Neuronal stem cell (in vitro differentiated cells): ENCODE data around the gene PTP4A2.

Experiments used
- DNase-seq: peaks from one replicate; pipeline ENCODE4 v3.0.0-alpha.2; 2013; ENCODE audit warnings: low spot score
- H2AFZ ChIP-seq: one replicate; pipeline ENCODE4 v1.6.1; 2013; ENCODE audit warnings: mild to moderate bottlenecking, low read length, inconsistent platforms
- H2AK5ac ChIP-seq: 2 replicates; pipeline ENCODE4 v1.6.1; 2013; ENCODE audit warnings: low read depth, mild to moderate bottlenecking, inconsistent platforms, low read length, moderate library complexity, mixed read lengths
- H2BK120ac ChIP-seq: 2 replicates; pipeline ENCODE4 v1.6.1; 2013; ENCODE audit warnings: low read depth, mild to moderate bottlenecking, inconsistent platforms, low read length, moderate library complexity, mixed read lengths
- H2BK12ac ChIP-seq: one replicate; pipeline ENCODE4 v1.6.1; 2013; ENCODE audit warnings: low read length, inconsistent platforms
- H2BK15ac ChIP-seq: 2 replicates; pipeline ENCODE4 v1.6.1; 2013; ENCODE audit warnings: mild to moderate bottlenecking, low read length, inconsistent platforms, mixed read lengths
- H2BK5ac ChIP-seq: one replicate; pipeline ENCODE4 v1.6.1; 2013; ENCODE audit warnings: inconsistent platforms, mild to moderate bottlenecking, low read length, moderate library complexity
- H3K14ac ChIP-seq: one replicate; pipeline ENCODE4 v1.6.1; 2013; ENCODE audit warnings: low read length, inconsistent platforms
- H3K18ac ChIP-seq: 2 replicates; pipeline ENCODE4 v1.6.1; 2013; ENCODE audit warnings: low read length, inconsistent platforms
- H3K23ac ChIP-seq: 2 replicates; pipeline ENCODE4 v1.6.1; 2013; ENCODE audit warnings: low read depth, mild to moderate bottlenecking, mixed read lengths, low read length, inconsistent platforms; ENCODE audit not compliant: poor library complexity
- H3K27ac ChIP-seq: replicated peaks from 3 replicates; pipeline ENCODE4 v1.5.1; 2013; ENCODE audit warnings: low read length, inconsistent platforms
- H3K27me3 ChIP-seq, 3 experiments: 2 replicates each; pipeline ENCODE4 v1.6.1; 2013; ENCODE audit warnings: low read length in 3 of 3, mild to moderate bottlenecking in 2 of 3, inconsistent platforms in 1 of 3, low read depth in 1 of 3, mixed read lengths in 1 of 3, moderate library complexity in 1 of 3; ENCODE audit not compliant: control insufficient read depth in 3 of 3, insufficient read depth in 3 of 3
- H3K36me3 ChIP-seq, 2 donors: replicated peaks in 1 of 2; 2 replicates each; pipeline ENCODE4 v1.6.1; 2013; ENCODE audit warnings: low read length in 2 of 2; ENCODE audit not compliant: control insufficient read depth in 2 of 2, insufficient read depth in 2 of 2
- H3K4ac ChIP-seq: 2 replicates; pipeline ENCODE4 v1.6.1; 2013; ENCODE audit warnings: inconsistent platforms, mild to moderate bottlenecking, low read length, moderate library complexity
- H3K4me1 ChIP-seq, 2 donors: 1 replicate in 1 of 2; 2 replicates in 1 of 2; pipeline ENCODE4 v1.6.1; 2013; ENCODE audit warnings: low read length in 2 of 2, low read depth in 1 of 2; ENCODE audit not compliant: control insufficient read depth in 2 of 2, insufficient read depth in 1 of 2
- H3K4me2 ChIP-seq: one replicate; pipeline ENCODE4 v1.6.1; 2013; ENCODE audit warnings: mild to moderate bottlenecking, low read length, inconsistent platforms; ENCODE audit not compliant: insufficient read depth, poor library complexity, severe bottlenecking
- H3K4me3 ChIP-seq, 2 donors: 2 replicates each; pipeline ENCODE4 v1.5.1; 2013; ENCODE audit warnings: low read length in 2 of 2, mild to moderate bottlenecking in 2 of 2, inconsistent platforms in 1 of 2, moderate library complexity in 1 of 2
- H3K79me1 ChIP-seq: one replicate; pipeline ENCODE4 v1.6.1; 2013; ENCODE audit warnings: low read depth, mild to moderate bottlenecking, inconsistent platforms, low read length, moderate library complexity
- H3K9ac ChIP-seq: one replicate; pipeline ENCODE4 v1.6.1; 2013; ENCODE audit warnings: mild to moderate bottlenecking, low read depth, low read length, inconsistent platforms; ENCODE audit not compliant: poor library complexity
- H3K9me3 ChIP-seq, 2 donors: replicated peaks in 1 of 2; 2 replicates each; pipeline versions ENCODE3 to v1.6.1; 2013; ENCODE audit warnings: low read length in 2 of 2, mild to moderate bottlenecking in 2 of 2, inconsistent platforms in 1 of 2, low read depth in 1 of 2, mixed read lengths in 1 of 2, moderate library complexity in 1 of 2; ENCODE audit not compliant: control insufficient read depth in 2 of 2, insufficient read depth in 1 of 2
- H4K8ac ChIP-seq: one replicate; pipeline ENCODE4 v1.6.1; 2013; ENCODE audit warnings: low read depth, mild to moderate bottlenecking, inconsistent platforms, low read length, moderate library complexity
- H4K91ac ChIP-seq: one replicate; pipeline ENCODE4 v1.6.1; 2013; ENCODE audit warnings: low read length, low read depth, mild to moderate bottlenecking, inconsistent platforms; ENCODE audit not compliant: poor library complexity
- WGBS, 2 donors: extraction: QIAGEN DNeasy Blood & Tissue Kit; methylation state at CpG; one replicate each; pipeline ENCODE4 v1.1.7; 2013; ENCODE audit warnings: missing lambda C conversion rate in 2 of 2, mixed read lengths in 1 of 2; ENCODE audit not compliant: insufficient read length in 2 of 2, insufficient replicate concordance in 1 of 2; ENCODE audit errors: extremely low coverage in 2 of 2; 5-methylcytosine and 5-hydroxymethylcytosine counted together

Gene PTP4A2

GRCh38 chr1:31961536-31961935, 23.4 kb upstream of the PTP4A2 start:
- Histone ChIP-seq H3K4me1 (no peaks in the 10 kb centered on the region), H4K8ac (no peak overlapping the region), H2BK120ac (no peak overlapping the region), H3K79me1 (no peaks in the 10 kb centered on the region), H3K4me3 (no peak overlapping the region), H3K9me3 (no peaks in the 10 kb centered on the region), H2BK15ac (no peak overlapping the region), H3K27ac (no peak overlapping the region), H3K4me2 (no peak overlapping the region), H3K14ac (no peak overlapping the region), H4K91ac (no peak overlapping the region), H2AK5ac (no peak overlapping the region), H3K36me3 (no peaks in the 10 kb centered on the region), H3K9ac (no peak overlapping the region), H3K27me3 (peaks cover 0 to 4% (median 0%) of the 10 kb centered on the region in 3 experiments), H2BK12ac (no peak overlapping the region), H3K18ac (no peak overlapping the region), H2BK5ac (no peak overlapping the region), H3K23ac (no peak overlapping the region), H2AFZ (no peak overlapping the region), H3K4ac (no peak overlapping the region)
- no peak for DNase-seq
- no CpG with 5 or more reads among the region's 8 CpGs for WGBS, 2 donors

GRCh38 chr1:31959521-31960340, 21.6 kb upstream of the PTP4A2 start:
- H3K9me3 ChIP-seq, result no peaks in the 10 kb centered on the region
- H2BK120ac ChIP-seq, result no peak overlapping the region
- H2BK12ac ChIP-seq, result no peak overlapping the region
- H3K14ac ChIP-seq, result no peak overlapping the region
- H3K18ac ChIP-seq, result no peak overlapping the region
- H3K4me2 ChIP-seq, result no peak overlapping the region
- H3K4me3 ChIP-seq, result no peak overlapping the region
- H3K27ac ChIP-seq, result no peak overlapping the region
- no peak overlapping the region for H3K23ac ChIP-seq
- H3K4me1 ChIP-seq, result peaks cover 8 to 11% of the 10 kb centered on the region in 2 donors
- no peaks in the 10 kb centered on the region for H3K79me1 ChIP-seq
- H3K4ac ChIP-seq, result no peak overlapping the region
- H2AK5ac ChIP-seq, result peak overlapping the region; percentile 57
- no peak overlapping the region for H2BK5ac ChIP-seq
- H2BK15ac ChIP-seq, result no peak overlapping the region
- H4K91ac ChIP-seq, result no peak overlapping the region
- no peak overlapping the region for H4K8ac ChIP-seq
- WGBS, 2 donors, result no CpG with 5 or more reads among the region's 6 CpGs
- no peak overlapping the region for H2AFZ ChIP-seq
- H3K9ac ChIP-seq, result no peak overlapping the region
- H3K27me3 ChIP-seq, result peaks cover 0 to 4% (median 0%) of the 10 kb centered on the region in 3 experiments
- H3K36me3 ChIP-seq, result no peaks in the 10 kb centered on the region
- DNase-seq, result no peak

- no peaks in the 10 kb centered on the region for H3K79me1 ChIP-seq
- H3K4me1 ChIP-seq, result peaks cover 12 to 16% of the 10 kb centered on the region in 2 donors
- H3K4me2 ChIP-seq, result no peak overlapping the region
- H3K14ac ChIP-seq, result no peak overlapping the region
- no peak overlapping the region for H3K23ac ChIP-seq
- no peak overlapping the region for H2AFZ ChIP-seq
- no peak overlapping the region for H2BK12ac ChIP-seq
- no peak for DNase-seq
- H2BK15ac ChIP-seq, result no peak overlapping the region
- no peak overlapping the region for H3K9ac ChIP-seq
- H4K91ac ChIP-seq, result no peak overlapping the region
- no peak overlapping the region for H2BK5ac ChIP-seq
- H2AK5ac ChIP-seq, result no peak overlapping the region
- H3K18ac ChIP-seq, result no peak overlapping the region
- no peaks in the 10 kb centered on the region for H3K9me3 ChIP-seq
- peaks cover 0 to 4% (median 0%) of the 10 kb centered on the region in 3 experiments for H3K27me3 ChIP-seq
- no CpG with 5 or more reads among the region's 9 CpGs for WGBS, 2 donors
- no peak overlapping the region for H4K8ac ChIP-seq
- H3K36me3 ChIP-seq, result no peaks in the 10 kb centered on the region
- H3K27ac ChIP-seq, result no peak overlapping the region
- H2BK120ac ChIP-seq, result no peak overlapping the region
- H3K4me3 ChIP-seq, result no peak overlapping the region
- no peak overlapping the region for H3K4ac ChIP-seq
Measured at GRCh38 chr1:31957701-31958674, 19.8 kb upstream of the PTP4A2 start.
